Activated T-cell treated with anti-CD3 and anti-CD28 coated beads, Interleukin-2, amount 50 U/mL, for 72 hours (primary cell): ENCODE results near the gene MRLN. TPM values are rescaled to one million over a fixed set of nuclear protein-coding genes. Genes with fewer than 3 reads are reported as not detected.

Source experiments
- total RNA-seq, 2 donors: library from RNA; stranded (reverse); gene quantifications; one replicate each; pipeline ENCODE4 v1.2.3, GENCODE V29; 2022

MRLN gene
- total RNA-seq, 2 donors from 2014 or later: not detected

Other genes with a start within 250 kb of the MRLN start
- under 1 TPM; 0.14 to 0.19 TPM for gene SLC16A9, start 43.6 kb downstream of the MRLN start, total RNA-seq
- 100 to 1,000 TPM in 1 of 2 donors, 10 to 100 TPM in 1; 77.7 to 107 TPM for gene CCDC6, start 153.1 kb upstream of the MRLN start, total RNA-seq